ENCODE data around the gene TARM1.

DNA sequence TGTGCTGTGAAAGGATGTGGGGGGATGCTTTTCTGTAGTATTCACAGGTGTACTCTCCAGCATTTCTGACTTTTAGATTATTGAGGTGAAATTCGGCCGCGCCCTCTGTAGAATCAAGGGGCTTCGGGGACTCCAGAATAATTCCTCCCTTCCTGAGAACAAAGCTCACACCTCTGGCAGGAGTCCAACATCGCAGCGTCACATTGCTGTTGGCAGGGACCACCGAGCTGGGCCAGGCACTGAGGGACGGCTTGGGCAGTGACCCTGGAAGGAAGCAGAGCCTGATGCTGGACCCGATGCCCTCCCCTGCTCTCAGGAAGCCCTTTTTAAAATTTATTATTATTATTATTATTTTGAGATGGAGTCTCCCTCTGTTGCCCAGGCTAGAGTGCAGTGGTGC is 6.3 kb downstream of the TARM1 start:
- no peak for TF ChIP-seq ZNF274 (IDR thresholded peaks at IDR 0.05; ENCODE audit: low read depth, low read length)
- no peak for TF ChIP-seq YY1 (IDR thresholded peaks at IDR 0.05; ENCODE audit: insufficient read depth, insufficient read length)

Measured in NT2/D1 (cell line).